Pulmonary artery endothelial cell (primary cell): ENCODE measurements around the gene RBP7. TPM values are rescaled to one million over a fixed set of nuclear protein-coding genes. Genes with fewer than 3 reads are reported as not detected.
"Not testable (repeated sequence)": the region's sequence is repeated elsewhere in the genome, so short reads cannot be mapped to it uniquely, and the experiment has no call there.

Experiments used
- DNase-seq: peaks from one replicate; pipeline ENCODE4 v3.0.0-alpha.2; 2011; ENCODE audit warnings: low read depth, low spot score
- total RNA-seq: library from RNA; depleted of rRNA; stranded (reverse); fragments of >200 nt; gene quantifications from 2 replicates; pipeline ENCODE4 v1.2.3, GENCODE V29; 2014

The RBP7 gene
- total RNA-seq, 1 donor from 2014 or later = 0.26 TPM

DNA sequence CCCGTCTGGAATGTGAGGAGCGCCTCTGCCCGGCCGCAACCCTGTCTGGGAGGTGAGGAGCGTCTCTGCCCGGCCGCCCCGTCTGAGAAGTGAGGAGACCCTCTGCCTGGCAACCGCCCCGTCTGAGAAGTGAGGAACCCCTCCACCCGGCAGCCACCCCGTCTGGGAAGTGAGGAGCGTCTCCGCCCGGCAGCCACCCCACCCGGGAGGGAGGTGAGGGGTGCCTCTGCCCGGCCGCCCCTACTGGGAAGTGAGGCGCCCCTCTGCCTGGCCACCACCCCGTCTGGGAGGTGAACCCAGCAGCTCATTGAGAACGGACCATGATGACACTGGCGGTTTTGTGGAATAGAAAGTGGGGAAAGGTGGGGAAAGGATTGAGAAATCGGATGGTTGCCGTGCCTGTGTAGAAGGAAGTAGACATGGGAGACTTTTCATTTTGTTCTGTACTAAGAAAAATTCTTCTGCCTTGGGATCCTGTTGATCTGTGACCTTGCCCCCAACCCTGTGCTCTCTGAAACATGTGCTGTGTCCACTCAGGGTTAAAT is 32.0 kb downstream of the RBP7 start:
- not testable (repeated sequence) for DNase-seq

DNA sequence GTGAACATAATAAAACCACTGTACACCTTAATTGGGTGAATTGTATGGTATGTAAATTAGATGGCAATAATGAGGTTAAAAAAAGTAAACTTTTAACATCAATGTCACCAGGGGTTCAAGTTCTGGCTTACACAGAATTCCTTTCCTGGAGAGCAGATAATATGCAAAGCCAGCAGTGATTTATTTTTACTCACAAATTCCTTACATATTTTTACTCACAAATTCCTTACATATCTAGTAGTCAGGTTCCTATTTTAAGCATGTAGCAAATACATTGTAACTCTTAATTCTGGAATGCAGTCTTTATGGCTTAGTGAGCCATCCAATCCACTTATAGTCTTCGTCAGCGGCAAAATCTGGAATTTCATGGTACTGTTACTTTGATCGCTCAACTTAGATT is 34.4 kb downstream of the RBP7 start:
- DNase-seq = no peak

DNA sequence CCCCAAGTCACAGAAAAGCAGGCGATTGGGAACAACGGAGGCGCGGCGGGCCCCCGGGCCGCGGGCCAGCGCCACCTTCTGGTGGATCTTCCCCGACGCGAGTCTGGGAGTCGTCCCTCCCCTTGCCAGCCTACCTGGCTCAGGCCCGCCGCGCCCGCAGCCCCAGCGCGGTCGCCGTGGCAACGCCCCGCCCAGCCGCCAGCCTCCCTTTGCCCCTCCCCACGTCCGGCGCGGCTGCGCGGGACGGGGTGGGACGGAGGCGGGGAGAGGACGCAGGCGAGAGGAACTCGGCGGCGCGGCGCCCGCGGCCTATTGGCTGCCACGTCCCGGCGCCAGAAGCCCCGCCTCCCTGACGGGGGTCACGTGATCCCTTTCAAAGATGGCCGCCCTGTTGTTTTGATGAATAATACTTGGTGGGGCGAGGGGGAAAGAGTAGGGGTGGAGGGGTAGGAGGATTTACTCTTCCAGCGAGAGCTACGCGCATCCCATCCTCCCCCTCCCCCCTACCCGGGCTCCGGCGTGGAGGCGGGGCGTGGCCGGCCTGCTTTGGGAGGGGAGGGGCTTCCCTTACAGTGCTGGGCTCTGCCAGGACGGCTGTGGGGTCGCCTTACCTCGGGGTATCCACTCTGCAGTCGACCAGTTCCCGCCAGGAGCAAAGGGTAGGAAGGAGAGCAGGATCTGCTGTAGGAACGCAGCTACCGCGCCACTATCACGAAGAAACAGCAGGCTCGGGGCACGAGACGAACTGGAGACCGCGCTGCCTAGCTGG is 35.7 kb downstream of the RBP7 start, which contains the start of gene UBE4B:
UBE4B (plus strand) TSS at position 369 of the 769 bp plus-strand sequence. CDS start 713 bp downstream, outside the sequence.
- peak; percentile 93 for DNase-seq

DNA sequence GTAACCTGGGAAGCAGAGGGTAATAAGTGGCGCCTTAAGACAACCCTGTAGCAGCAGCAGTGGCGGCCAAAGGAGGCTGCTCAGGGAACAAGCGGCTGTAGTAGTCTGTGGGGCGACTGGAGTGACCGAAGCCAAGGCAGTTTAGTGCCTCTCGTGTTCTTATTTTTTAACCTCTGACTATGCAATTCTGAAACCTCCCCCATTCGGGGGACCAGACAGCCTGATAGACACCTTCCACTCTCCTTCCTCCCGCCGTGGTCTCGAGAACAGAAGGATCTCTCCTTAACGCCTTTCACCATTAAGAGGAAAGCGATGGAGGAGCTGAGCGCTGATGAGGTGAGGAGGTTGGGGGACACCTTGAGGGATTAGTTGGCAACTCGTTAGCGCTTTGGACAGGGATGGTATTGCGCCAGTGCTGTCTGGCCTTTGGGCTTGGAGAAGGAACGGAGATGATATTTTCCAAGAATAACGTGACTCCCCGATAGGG is 36.4 kb downstream of the RBP7 start:
- DNase-seq = no peak

DNA sequence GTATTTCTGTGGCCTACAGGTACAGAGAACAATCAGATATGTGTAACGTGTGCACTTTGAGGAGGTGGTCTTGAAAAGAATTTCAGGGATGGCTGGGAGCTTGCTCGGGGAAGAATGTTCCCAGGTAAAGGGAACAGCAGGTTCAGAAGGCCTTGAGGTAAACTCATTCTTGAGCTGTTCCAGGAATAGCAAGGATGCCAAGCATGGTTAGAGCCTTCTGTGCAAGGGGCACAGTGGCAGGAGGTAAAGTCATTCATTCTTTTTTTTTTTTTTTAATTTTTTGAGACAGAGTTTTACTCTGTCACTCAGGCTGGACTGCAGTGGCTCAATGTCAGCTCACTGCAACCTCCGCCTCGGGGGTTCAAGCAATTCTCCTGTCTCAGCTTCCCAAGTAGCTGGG is 45.7 kb downstream of the RBP7 start:
- DNase-seq = no peak

DNA sequence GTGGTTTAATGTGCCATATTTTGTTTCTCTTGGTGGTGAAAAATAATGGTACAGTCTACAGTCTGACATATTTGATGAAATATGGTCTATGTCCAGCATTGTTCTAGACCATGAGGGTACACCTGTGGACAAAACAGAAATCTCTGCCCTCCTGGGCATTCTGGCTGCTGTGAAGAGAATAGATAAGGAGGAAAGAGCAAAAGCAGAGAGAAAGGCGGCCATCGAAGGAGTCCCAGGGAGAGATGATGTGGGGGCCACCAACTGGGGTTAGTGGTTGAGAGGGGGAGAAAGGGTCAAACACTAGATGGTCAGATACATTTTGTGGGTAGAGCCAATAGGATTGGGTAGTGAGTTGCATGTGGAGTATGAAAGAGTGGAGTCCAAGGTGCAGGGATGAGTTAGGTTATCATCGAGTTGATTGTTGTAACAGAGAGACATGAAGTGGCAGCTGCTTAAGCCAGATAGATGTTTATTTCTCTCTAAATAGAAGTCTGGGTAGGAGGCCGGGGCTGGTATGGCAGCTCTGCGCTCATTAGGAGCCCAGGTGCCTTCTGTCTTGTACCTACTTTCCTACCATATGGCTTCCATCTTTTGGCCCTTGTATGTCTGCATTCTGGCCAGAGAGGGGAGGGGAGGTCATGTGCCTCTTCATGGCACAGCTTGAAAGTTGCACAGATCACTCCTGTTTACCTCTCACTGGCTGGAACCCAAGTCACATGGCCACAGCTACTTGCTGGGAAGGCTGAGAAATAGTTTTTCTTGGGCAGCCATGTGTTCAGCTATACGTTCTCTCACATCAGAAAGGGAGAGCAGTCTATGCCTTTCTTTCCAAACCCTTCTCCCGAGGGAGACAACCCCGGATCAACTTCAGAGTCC is 48.7 kb downstream of the RBP7 start:
- no peak for DNase-seq

DNA sequence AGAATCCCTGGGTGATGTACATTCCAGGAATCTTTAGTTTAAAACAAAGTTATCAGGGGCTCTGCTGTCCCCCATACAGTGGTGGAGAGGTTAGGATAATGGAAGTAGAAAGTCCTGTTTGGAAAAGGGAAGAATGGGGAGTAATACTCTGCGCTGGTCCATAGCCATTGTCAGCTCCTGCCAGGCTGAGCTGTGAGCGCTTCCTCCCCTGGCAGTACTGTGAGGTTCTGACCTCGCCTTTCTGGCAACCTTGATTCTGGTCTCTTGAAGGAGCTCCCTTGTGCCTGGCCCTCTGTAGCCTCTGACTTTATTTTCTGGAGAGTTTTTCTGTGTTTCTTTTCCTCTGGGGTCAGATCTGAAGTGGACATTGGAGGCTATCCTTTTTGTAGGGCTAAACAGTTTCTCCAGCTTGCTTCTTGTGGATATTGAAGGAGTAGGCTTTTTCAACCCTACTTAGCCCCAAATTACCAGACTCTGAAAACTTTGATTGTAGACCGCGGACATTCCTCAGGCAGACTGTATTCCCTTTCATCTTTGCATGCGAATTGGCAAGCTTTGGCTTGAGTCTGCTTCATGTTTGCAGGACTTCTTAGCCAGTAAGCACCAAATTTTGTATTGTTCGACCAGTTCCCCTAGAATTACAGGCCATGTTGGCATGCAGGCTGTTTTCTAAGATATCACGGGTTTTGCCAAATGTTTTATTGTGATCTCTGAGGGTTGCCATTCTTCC is 49.5 kb downstream of the RBP7 start:
- DNase-seq = no peak

DNA sequence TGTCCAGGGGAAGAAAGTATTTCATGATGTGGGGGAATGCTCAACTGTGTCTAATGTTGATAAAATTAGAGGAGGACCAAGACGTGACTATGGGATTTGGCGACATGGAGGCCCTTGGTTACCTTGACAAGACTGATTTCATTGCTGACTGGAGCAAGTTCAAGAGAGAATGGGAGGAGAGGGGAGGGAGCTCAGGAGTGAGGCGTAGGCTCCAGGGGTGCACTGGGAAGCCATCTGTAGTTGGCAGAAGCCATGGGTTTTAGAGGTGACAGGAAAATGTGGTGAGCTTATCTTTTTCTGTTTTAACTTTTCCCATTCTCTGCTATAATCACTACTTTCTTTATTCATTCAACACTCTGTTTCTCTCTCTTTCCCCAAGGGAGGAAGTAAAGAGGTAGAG is 51.6 kb downstream of the RBP7 start:
- DNase-seq = no peak

DNA sequence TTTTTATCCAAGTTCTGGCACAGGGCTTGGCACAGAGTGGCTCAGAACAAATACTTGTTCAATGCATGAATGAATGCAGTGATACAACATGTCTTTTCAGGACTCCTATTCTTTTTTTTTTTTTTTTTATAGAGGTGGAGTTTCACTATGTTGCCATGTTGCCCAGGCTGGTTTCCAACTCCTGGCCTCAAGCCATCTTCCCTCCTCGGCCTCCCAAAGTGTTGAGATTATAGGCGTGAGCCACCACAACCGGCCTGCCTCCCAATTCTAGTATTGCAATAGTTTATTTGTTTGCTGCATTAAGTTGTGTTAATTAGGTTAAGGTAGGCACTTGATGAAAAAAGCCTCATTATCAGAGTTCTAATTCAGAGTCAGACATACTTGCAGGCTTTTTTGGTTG is 53.6 kb downstream of the RBP7 start:
- no peak for DNase-seq

DNA sequence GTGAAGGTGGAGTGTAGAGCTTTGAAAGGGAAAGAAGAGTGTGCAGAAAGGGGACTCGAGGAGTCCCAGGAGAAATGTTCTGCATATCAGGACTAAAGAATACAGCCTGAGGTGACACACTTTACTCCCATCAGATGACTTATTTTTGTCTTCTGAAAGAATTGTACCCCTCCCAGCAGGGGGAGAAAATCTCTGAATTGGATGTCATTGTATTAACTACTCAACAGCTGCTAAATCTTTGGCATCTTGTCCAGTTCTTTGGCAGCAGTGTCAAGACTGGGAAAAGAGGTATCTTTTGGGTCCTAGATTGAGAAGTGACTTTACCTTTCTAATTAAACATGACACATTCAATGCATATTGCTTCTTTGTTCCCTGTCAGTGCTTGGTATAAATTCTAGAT is 54.6 kb downstream of the RBP7 start:
- DNase-seq = no peak

DNA sequence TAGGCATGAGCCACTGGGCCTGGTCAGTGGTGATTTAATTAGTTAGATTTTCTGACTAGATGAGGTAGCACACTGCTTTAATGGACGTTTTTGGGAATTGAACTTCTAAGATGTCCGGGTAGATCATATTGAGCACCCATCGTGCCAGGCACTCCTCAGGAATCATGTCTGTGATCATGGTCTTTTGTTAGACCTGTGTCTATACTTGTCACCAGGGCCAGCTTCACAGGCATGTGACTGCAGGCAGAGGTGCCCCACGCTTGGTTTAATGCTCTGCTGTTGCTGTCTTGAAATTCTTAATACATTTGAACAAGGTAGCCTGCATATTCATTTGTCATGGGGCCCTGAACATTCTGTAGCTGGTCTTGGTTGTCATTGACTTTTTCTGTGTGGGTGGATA is 55.3 kb downstream of the RBP7 start:
- no peak for DNase-seq

DNA sequence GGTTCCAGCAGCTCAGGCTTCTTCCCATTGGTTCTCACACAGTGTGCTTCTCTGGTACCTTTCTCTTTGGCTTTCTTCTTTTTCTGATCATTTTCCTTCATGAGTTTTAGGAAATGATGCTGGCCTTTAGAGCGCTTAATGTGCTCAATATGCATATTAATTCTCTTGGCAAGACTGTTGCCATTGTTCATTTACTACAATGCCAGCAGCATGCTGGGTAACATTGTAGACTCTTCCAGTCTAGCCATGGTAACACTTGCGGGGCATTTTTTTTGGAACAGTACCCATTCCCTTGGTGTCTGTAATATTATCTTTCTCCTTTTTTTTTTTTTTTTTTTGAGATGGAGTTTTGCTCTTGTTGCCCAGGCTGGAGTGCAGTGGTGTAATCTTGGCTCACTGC is 57.4 kb downstream of the RBP7 start:
- DNase-seq = no peak

DNA sequence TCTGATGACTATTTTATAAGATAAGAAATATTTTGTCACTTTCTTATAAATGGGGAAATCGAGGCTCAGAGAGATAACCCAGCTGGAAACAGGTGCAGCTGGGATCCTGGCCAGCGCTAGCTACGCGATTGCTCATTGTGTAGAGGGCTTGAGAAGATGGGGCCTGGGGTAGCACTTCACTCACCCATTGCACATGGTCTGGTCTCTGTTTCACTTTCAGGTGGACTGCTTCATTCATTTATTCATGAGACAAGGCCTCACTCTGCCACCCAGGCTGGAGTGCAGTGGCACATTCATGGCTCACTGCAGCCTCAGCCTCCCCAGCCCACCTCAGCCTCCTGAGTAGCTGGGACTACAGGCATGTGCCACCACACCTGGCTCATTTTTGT is 59.6 kb downstream of the RBP7 start:
- no peak for DNase-seq

DNA sequence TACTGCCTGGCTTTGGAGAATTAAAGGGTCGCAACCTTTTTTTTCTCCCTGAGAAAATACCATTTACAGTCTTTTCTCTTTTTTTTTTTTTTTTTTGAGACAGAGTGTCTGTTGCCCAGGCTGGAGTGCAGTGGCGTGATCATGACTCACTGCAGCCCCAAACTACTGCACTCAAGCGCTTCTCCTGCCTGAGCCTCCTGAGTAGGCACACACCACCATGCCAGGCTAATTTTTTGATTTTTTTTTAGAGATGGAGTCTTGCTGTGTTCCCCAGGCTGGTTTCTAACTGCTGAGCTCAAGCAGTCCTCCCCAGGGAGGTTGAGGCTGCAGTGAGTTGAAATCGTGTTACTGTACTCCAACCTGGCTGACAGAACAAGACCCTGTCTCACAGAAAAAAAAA is 60.3 kb downstream of the RBP7 start:
- DNase-seq = no peak

DNA sequence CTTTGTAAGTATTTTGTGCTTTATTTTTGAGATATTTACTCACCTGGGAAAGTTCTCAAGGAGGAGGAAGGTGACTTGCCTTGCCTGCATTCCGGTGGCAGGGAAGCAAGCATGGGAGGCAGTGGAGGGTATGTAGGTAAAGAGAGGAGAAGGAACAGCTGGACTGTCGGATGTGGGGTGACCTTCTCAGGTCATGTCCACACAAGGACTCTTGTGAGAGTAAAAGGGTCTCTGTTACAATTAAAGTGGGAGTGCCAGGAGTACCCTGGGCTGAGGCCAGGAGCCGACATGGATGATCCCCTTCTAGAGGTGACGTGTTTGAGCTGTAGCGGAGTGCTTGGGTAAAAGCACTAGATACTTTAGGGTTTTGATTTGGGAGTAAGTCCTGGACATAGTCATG is 60.8 kb downstream of the RBP7 start:
- no peak for DNase-seq

DNA sequence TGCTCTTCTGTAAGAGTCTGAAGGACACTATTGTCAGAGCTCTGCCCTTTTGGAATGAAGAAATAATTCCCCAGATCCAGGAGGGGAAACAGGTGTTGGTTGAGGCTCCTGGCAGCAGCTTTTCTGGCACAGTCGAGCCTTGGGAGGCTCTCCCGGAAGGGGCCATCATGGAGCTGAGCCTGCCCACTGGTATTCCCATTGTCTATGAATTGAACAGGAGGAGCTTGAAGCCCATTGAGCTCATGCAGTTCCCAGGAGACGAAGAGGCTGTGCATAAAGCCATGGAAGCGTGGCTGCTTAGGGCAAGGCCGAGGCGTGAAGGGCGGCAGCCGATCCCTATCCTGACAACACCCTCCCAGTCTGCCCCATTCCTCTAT is 62.3 kb downstream of the RBP7 start:
- no peak for DNase-seq

DNA sequence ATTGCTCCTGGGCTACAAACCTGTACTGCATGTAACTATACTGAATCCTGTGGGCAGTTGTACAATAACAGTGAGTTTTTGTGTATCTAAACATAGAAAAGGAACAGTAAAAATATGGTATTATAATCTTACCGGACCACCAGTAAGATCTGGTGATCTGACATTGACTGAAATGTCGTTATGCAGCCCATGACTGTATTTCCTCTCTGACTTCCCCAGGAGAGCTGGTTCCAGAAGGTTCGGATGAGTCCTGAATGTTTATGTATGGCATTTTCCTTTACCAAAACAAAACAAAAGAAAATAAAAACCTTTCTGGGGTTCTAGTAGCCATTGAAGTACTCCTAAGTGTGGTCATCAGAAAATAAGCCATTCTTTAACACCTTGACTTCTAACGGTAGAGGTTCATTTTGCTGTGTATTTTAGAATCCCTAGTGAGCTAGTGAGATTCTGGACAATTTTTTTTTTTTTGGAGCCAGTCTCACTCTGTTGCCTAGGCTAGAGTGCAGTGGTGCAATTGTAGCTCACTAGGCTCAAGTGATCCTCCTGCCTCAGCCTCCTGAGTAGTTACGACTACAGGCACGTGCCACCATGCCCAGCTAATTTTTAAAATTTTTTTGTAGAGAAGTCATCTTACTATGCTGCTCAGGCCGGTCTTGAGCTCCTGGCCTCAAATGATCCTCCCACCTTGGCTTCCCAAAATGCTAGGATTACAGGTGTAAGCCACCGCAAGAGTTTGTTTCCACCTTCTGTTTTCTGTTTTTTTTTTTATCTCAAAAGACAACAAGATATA is 63.5 kb downstream of the RBP7 start:
- DNase-seq = no peak

DNA sequence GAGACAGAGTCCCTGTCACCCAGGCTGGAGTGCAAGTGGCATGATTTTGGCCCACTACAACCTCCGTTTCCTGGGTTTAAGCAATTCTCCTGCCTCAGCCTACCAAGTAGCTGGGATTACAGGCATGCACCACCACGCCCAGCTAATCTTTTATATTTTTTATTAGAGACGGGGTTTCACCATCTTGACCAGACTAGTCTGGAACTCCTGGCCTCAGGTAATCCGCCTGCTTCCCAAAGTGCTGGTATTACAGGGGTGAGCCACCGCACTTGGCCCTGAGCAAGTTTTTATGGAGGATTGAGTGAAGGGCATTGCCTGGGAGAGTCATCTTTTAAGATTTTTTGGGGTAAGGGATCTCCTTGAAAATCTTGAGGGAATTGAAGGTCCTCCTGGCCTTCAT is 64.2 kb downstream of the RBP7 start:
- DNase-seq = no peak

DNA sequence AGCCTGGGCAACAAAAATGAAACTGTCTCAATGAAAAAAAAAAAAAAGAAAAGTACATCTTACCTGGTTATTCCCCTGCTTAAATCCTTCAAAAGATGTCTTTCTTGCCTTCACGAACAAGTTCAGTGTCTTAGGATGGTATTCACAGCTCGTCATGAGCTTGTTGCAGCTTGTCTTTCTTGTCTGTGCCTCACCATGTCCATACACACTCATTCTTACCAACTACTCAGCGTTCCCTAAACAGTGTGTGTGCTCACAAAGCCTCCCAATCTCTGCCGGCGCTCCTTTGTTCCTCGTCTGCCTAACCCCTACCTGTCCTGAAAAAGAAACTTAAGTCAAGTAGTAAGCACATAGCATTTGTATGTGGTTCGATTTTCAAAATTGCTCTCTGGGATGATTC is 66.8 kb downstream of the RBP7 start:
- no peak for DNase-seq

DNA sequence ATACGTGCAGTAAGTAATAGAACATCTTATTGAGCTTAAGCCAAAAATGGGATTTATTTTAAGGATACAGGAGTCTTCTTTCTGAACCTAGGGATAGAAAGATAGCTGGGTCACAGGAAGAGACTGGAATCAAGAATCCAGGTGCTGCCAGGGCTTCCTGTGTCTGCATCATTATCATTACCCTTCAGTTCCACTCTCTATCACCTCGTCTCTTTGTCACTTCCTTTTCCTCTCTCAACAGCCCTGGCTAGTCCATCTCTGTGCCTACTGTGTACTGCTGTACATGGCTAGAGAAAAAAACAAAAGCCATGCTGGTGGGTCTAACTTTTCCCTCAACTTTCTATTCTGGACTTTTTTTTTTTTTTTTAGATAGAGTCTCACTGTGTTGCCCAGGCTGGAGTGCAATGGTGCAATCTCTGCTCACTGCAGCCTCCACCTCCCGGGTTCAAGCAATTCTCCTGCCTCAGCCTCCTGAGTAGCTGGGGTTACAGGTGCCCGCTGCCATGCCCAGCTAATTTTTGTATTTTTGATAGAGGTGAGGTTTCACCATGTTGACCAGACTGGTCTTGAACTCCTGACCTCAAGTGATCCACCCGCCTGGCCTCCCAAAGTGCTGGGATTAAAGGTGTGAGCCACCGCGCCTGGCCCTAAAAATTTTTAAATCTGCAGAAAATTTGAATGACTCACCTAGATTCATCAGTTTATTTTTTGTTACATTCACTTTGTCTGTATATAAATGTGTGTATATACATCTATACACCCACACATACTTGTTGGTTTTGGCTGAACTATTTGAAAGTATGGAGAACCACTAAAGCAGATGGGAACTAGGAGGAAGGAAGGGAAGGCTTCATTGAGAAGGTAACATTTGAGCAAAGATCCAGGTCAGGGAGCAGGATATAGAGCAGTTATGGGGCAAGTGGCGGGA is 67.7 kb downstream of the RBP7 start:
- DNase-seq = no peak
